WTC11 (cell line): Measurements from ENCODE around the gene SHOC1.

ENCODE experiments used
- MXD4 ChIP-seq: fragments of 250-450 bp; sonication (Bioruptor Pico); IDR thresholded peaks from 2 replicates; pipeline ENCODE4 v1.8.0; 2021; ENCODE audit warnings: mild to moderate bottlenecking, moderate library complexity, borderline replicate concordance
- NR1H2 ChIP-seq: sonication (generic); formaldehyde crosslinking; IDR thresholded peaks from 2 replicates; pipeline ENCODE4 v1.9.0; 2021; ENCODE audit warnings: mild to moderate bottlenecking, moderate library complexity, missing genetic modification reagents
- RELA ChIP-seq: sonication (generic); formaldehyde crosslinking; IDR thresholded peaks from 2 replicates; pipeline ENCODE4 v1.8.1; 2022; ENCODE audit warnings: missing genetic modification reagents, mild to moderate bottlenecking, borderline replicate concordance
- TF ChIP-seq, protein P1 (sequence below): fragments of 200-600 bp; IDR thresholded peaks from 2 replicates; pipeline ENCODE4 v1.8.0; 2022; ENCODE audit warnings: antibody characterized with exemption
- TF ChIP-seq, protein P2 (sequence below): sonication (generic); formaldehyde crosslinking; IDR thresholded peaks from 2 replicates; pipeline ENCODE4 v1.8.1; 2022; ENCODE audit warnings: missing genetic modification reagents, borderline replicate concordance
- TF ChIP-seq, protein P3 (sequence below): sonication (generic); formaldehyde crosslinking; conservative IDR thresholded peaks from 2 replicates; pipeline ENCODE4 v1.8.1; 2022; ENCODE audit warnings: mild to moderate bottlenecking, missing genetic modification reagents
- TF ChIP-seq, protein P4 (sequence below): sonication (generic); formaldehyde crosslinking; IDR thresholded peaks from 2 replicates; pipeline ENCODE4 v1.8.1; 2023; ENCODE audit warnings: mild to moderate bottlenecking, missing genetic modification reagents, moderate library complexity
- TF ChIP-seq, protein P5 (sequence below): sonication (generic); formaldehyde crosslinking; IDR thresholded peaks from 2 replicates; pipeline ENCODE4 v1.8.1; 2022; ENCODE audit warnings: low read depth, missing genetic modification reagents, borderline replicate concordance

DNA sequence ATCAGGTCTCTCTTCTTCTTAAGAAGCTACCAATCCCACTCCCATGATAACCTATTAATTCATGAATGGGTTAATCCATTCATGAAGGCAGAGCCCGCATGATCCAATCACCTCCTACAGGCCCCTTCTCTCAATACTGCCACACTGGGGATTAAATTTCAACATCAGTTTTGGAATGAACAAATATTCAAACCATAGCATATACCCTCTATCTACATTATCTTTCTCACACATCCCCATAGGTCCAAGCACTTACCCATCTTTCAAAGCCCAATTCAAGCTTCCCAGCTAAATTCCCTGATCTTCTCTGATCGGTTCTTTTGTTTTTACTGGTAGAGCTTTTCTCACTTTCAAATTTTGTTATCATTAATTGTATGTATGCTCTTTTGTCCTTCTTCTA lies 10.5 kb upstream of the SHOC1 start:
- TF ChIP-seq, protein P1, sequence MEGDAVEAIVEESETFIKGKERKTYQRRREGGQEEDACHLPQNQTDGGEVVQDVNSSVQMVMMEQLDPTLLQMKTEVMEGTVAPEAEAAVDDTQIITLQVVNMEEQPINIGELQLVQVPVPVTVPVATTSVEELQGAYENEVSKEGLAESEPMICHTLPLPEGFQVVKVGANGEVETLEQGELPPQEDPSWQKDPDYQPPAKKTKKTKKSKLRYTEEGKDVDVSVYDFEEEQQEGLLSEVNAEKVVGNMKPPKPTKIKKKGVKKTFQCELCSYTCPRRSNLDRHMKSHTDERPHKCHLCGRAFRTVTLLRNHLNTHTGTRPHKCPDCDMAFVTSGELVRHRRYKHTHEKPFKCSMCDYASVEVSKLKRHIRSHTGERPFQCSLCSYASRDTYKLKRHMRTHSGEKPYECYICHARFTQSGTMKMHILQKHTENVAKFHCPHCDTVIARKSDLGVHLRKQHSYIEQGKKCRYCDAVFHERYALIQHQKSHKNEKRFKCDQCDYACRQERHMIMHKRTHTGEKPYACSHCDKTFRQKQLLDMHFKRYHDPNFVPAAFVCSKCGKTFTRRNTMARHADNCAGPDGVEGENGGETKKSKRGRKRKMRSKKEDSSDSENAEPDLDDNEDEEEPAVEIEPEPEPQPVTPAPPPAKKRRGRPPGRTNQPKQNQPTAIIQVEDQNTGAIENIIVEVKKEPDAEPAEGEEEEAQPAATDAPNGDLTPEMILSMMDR: no peak
- TF ChIP-seq, protein P2, sequence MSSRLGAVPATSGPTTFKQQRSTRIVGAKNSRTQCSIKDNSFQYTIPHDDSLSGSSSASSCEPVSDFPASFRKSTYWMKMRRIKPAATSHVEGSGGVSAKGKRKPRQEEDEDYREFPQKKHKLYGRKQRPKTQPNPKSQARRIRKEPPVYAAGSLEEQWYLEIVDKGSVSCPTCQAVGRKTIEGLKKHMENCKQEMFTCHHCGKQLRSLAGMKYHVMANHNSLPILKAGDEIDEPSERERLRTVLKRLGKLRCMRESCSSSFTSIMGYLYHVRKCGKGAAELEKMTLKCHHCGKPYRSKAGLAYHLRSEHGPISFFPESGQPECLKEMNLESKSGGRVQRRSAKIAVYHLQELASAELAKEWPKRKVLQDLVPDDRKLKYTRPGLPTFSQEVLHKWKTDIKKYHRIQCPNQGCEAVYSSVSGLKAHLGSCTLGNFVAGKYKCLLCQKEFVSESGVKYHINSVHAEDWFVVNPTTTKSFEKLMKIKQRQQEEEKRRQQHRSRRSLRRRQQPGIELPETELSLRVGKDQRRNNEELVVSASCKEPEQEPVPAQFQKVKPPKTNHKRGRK (CRISPR knock-in tag): no peak
- TF ChIP-seq NR1H2 (CRISPR knock-in tag): no peak
- TF ChIP-seq, protein P3, sequence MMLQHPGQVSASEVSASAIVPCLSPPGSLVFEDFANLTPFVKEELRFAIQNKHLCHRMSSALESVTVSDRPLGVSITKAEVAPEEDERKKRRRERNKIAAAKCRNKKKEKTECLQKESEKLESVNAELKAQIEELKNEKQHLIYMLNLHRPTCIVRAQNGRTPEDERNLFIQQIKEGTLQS (CRISPR knock-in tag): no peak
- TF ChIP-seq, protein P4, sequence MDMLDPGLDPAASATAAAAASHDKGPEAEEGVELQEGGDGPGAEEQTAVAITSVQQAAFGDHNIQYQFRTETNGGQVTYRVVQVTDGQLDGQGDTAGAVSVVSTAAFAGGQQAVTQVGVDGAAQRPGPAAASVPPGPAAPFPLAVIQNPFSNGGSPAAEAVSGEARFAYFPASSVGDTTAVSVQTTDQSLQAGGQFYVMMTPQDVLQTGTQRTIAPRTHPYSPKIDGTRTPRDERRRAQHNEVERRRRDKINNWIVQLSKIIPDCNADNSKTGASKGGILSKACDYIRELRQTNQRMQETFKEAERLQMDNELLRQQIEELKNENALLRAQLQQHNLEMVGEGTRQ: no peak
- TF ChIP-seq, protein P5, sequence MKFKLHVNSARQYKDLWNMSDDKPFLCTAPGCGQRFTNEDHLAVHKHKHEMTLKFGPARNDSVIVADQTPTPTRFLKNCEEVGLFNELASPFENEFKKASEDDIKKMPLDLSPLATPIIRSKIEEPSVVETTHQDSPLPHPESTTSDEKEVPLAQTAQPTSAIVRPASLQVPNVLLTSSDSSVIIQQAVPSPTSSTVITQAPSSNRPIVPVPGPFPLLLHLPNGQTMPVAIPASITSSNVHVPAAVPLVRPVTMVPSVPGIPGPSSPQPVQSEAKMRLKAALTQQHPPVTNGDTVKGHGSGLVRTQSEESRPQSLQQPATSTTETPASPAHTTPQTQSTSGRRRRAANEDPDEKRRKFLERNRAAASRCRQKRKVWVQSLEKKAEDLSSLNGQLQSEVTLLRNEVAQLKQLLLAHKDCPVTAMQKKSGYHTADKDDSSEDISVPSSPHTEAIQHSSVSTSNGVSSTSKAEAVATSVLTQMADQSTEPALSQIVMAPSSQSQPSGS (CRISPR knock-in tag): no peak
- no peak for TF ChIP-seq MXD4 (CRISPR knock-in tag)
- TF ChIP-seq RELA (CRISPR knock-in tag): no peak
